BLaER1 treated with 17β-estradiol and CSF1 and Interleukin-3, amounts not matched to agents 10 nM and 100 nM (cell line): Measurements from ENCODE around the gene TCF4.
A peak's percentile ranks its signal among the peaks of the same experiment; 100 is the strongest.

Experiments
- H3K27ac ChIP-seq, 11 experiments: shearing (Covaris generic); formaldehyde crosslinking; 2 replicates each; pipeline ENCODE4 v1.8.1; 2022
- H3K27me3 ChIP-seq, 11 experiments: shearing (Covaris generic); formaldehyde crosslinking; 2 replicates each; pipeline ENCODE4 v1.8.1; 2022
- H3K36me3 ChIP-seq, 11 experiments: shearing (Covaris generic); formaldehyde crosslinking; 2 replicates each; pipeline ENCODE4 v1.8.1; 2022
- H3K4me1 ChIP-seq, 10 experiments: shearing (Covaris generic); formaldehyde crosslinking; 2 replicates each; pipeline ENCODE4 v1.8.1; 2022
- H3K4me2 ChIP-seq, 11 experiments: shearing (Covaris generic); formaldehyde crosslinking; 2 replicates each; pipeline ENCODE4 v1.8.1; 2022
- H3K4me3 ChIP-seq, 10 experiments: shearing (Covaris generic); formaldehyde crosslinking; 2 replicates each; pipeline ENCODE4 v1.8.1; 2022
- H3K9ac ChIP-seq, 11 experiments: shearing (Covaris generic); formaldehyde crosslinking; 2 replicates each; pipeline ENCODE4 v1.8.1; 2022
- H3K9me3 ChIP-seq, 11 experiments: shearing (Covaris generic); formaldehyde crosslinking; replicated peaks in 1 of 11; 2 replicates each; pipeline ENCODE4 v1.8.1; 2022
- H4K20me1 ChIP-seq, 11 experiments: shearing (Covaris generic); formaldehyde crosslinking; 2 replicates each; pipeline ENCODE4 v1.8.1; 2022
- Cebpa-rat ChIP-seq, 11 experiments: shearing (Covaris generic); IDR thresholded peaks; 2 replicates each; pipeline ENCODE4 v1.8.1; 2022

Gene TCF4

DNA sequence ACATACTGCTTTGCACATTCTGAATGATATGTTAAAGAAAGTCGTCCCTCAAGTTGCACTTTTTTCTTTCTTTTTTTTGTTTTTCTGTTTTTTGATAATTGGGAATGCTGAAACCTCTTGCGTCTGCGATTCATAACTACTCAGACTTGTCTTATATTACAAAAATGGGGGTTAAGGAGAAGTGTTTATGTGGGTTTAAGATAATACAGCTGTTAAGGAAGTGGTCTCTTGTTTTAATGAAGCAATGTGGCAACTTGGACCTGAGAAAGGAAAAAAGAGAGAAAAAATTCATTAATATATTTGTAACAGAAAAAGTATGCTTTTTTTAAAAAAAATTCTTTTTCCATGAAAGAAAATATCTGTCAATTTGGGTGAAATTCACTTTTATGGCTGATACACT, 360.2 kb downstream of the TCF4 start:
- Histone ChIP-seq H4K20me1 (peaks cover 0 to 41% (median 11%) of the 10 kb centered on the region in 11 experiments; a peak in 11 of 22 replicates), H3K27ac (peak overlapping the region in 1 of 11 experiments; percentile 8; a peak in 1 of 22 replicates)

DNA sequence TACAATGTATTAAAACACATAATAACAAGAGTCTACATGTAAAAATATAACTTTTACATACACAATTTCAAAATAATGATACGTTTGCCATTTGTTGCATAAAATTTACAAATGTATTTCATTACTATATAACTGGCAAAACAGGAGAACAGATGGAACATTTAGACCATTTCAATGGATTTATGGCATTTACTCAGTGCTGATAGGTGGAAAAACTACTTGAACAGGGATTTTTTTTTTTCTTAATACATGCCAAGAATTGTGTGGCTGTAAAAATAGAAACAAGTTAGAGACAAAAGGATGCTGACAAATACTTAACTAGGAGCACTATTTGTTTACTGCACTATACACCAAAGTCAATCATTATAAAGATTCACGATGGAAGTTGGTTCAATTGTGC, 361.9 kb downstream of the TCF4 start:
- Histone ChIP-seq H3K27ac (no peak overlapping the region), H3K9me3 (no peaks in the 10 kb centered on the region), H3K4me3 (no peak overlapping the region), H3K4me2 (no peak overlapping the region), H3K4me1 (peaks cover 2 to 15% (median 8%) of the 10 kb centered on the region in 10 experiments; a peak in 17 of 20 replicates), H3K27me3 (no peaks in the 10 kb centered on the region), H3K36me3 (peaks cover 63 to 78% (median 71%) of the 10 kb centered on the region in 11 experiments), H3K9ac (no peak overlapping the region), H4K20me1 (peaks cover 0 to 30% (median 10%) of the 10 kb centered on the region in 11 experiments; a peak in 11 of 22 replicates)
- TF ChIP-seq Cebpa-rat (IDR thresholded peaks at IDR 0.05), result no peak

More for the DNA sequence above, 360.2 kb downstream of the TCF4 start:
- H3K27me3 ChIP-seq, result no peaks in the 10 kb centered on the region
- no peak overlapping the region for H3K4me2 ChIP-seq
- no peaks in the 10 kb centered on the region for H3K9me3 ChIP-seq
- no peak for TF ChIP-seq Cebpa-rat (IDR thresholded peaks at IDR 0.05)
- no peaks in the 10 kb centered on the region for H3K4me1 ChIP-seq
- no peak overlapping the region for H3K9ac ChIP-seq
- no peak overlapping the region for H3K4me3 ChIP-seq
- peaks cover 80 to 95% (median 88%) of the 10 kb centered on the region in 11 experiments for H3K36me3 ChIP-seq

- Histone ChIP-seq H3K36me3 (peaks cover 44 to 59% (median 52%) of the 10 kb centered on the region in 11 experiments), H3K4me3 (no peak overlapping the region), H4K20me1 (peaks cover 0 to 13% (median 4%) of the 10 kb centered on the region in 11 experiments; a peak in 8 of 22 replicates), H3K27me3 (no peaks in the 10 kb centered on the region), H3K9me3 (no peaks in the 10 kb centered on the region), H3K27ac (no peak overlapping the region), H3K9ac (no peak overlapping the region), H3K4me1 (peaks cover 9 to 30% (median 17%) of the 10 kb centered on the region in 10 experiments; a peak in 17 of 20 replicates), H3K4me2 (no peak overlapping the region)
- TF ChIP-seq Cebpa-rat (IDR thresholded peaks at IDR 0.05), result no peak
Observed at GRCh38 chr18:55224086-55224625, 363.8 kb downstream of the TCF4 start.

- H3K9ac ChIP-seq, result no peak overlapping the region
Observed at GRCh38 chr18:55221622-55222021, 366.4 kb downstream of the TCF4 start.

DNA sequence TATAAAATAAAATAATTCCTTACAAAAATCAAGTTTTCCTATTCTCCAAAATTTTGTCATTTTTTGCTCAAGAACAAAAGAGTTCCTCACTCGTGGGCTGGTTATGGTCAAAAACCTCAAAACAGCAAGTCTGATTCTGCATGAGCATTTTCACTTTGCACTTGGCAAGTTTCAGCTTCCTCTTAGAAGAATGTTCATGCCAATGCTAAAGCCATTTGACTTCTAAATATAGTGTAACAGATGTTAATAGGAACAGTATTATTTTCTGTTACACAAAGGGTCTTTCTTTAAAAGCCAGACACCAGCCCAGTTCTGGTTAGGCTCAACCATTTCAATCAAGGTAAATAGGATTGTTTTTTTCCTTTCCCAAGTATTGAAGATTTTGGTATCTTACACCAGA, 367.5 kb downstream of the TCF4 start:
- Histone ChIP-seq H3K27ac (peak overlapping the region in 3 of 11 experiments; percentile 4 to 25 (median 14); a peak in 2 of 22 replicates), H3K9me3 (no peaks in the 10 kb centered on the region), H3K36me3 (peaks cover 10 to 23% (median 16%) of the 10 kb centered on the region in 11 experiments), H4K20me1 (no peaks in the 10 kb centered on the region), H3K4me3 (no peak overlapping the region), H3K4me2 (peak overlapping the region in 10 of 11 experiments; percentile 6 to 76 (median 42); a peak in 15 of 22 replicates), H3K4me1 (peaks cover 9 to 30% (median 17%) of the 10 kb centered on the region in 10 experiments; a peak in 17 of 20 replicates), H3K9ac (no peak overlapping the region), H3K27me3 (no peaks in the 10 kb centered on the region)
- TF ChIP-seq Cebpa-rat (IDR thresholded peaks at IDR 0.05), result no peak

More at GRCh38 chr18:55221622-55222021, 366.4 kb downstream of the TCF4 start:
- peaks cover 9 to 30% (median 17%) of the 10 kb centered on the region in 10 experiments; a peak in 17 of 20 replicates for H3K4me1 ChIP-seq
- no peaks in the 10 kb centered on the region; a peak in 2 of 22 replicates for H4K20me1 ChIP-seq
- H3K27me3 ChIP-seq, result no peaks in the 10 kb centered on the region
- peaks cover 19 to 34% (median 27%) of the 10 kb centered on the region in 11 experiments for H3K36me3 ChIP-seq
- H3K4me2 ChIP-seq, result peak overlapping the region in 4 of 11 experiments; percentile 6 to 76 (median 47); a peak in 5 of 22 replicates
- no peaks in the 10 kb centered on the region for H3K9me3 ChIP-seq
- no peak for TF ChIP-seq Cebpa-rat (IDR thresholded peaks at IDR 0.05)
- no peak overlapping the region for H3K27ac ChIP-seq
- H3K4me3 ChIP-seq, result no peak overlapping the region

- peaks cover 3 to 16% (median 9%) of the 10 kb centered on the region in 11 experiments; a peak in 21 of 22 replicates for H3K36me3 ChIP-seq
- H3K9ac ChIP-seq, result no peak overlapping the region
- TF ChIP-seq Cebpa-rat (IDR thresholded peaks at IDR 0.05), result no peak
- peak overlapping the region in 2 of 11 experiments; percentile 57 to 72; a peak in 5 of 22 replicates for H3K4me2 ChIP-seq
- no peaks in the 10 kb centered on the region for H4K20me1 ChIP-seq
- H3K9me3 ChIP-seq, result no peaks in the 10 kb centered on the region
- peaks cover 9 to 30% (median 17%) of the 10 kb centered on the region in 10 experiments; a peak in 17 of 20 replicates for H3K4me1 ChIP-seq
- H3K4me3 ChIP-seq, result no peak overlapping the region
- H3K27ac ChIP-seq, result no peak overlapping the region
- H3K27me3 ChIP-seq, result no peaks in the 10 kb centered on the region
Observed at GRCh38 chr18:55219823-55220222, 368.2 kb downstream of the TCF4 start.

DNA sequence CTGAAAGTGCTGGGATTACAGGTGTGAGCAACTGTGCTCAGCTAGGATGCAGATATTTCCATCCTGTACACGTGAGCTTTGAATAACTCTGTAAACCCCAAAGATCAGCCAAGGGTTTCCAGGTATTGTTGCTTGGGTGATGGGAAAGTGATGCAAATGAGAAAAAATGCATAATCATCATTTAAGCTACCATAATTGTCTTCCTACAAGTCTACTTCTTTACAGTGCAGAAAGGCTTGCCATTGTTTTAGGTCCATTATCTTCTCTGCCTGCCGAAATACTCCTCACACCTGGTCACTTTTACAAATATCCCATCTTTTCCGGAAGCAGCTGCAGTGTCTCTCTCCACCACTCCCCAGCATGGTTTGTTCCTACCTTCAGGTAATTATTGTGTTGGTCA, 368.9 kb downstream of the TCF4 start:
- Histone ChIP-seq H3K9ac (no peak overlapping the region), H3K27ac (no peak overlapping the region), H3K27me3 (no peaks in the 10 kb centered on the region), H3K4me3 (no peak overlapping the region), H3K4me1 (peaks cover 9 to 30% (median 17%) of the 10 kb centered on the region in 10 experiments; a peak in 17 of 20 replicates), H3K36me3 (peaks cover 0 to 8% (median 2%) of the 10 kb centered on the region in 11 experiments; a peak in 13 of 22 replicates), H4K20me1 (no peaks in the 10 kb centered on the region), H3K9me3 (no peaks in the 10 kb centered on the region), H3K4me2 (no peak overlapping the region)
- no peak for TF ChIP-seq Cebpa-rat (IDR thresholded peaks at IDR 0.05)

- Histone ChIP-seq H3K36me3 (no peaks in the 10 kb centered on the region), H3K4me1 (peaks cover 0 to 5% (median 0%) of the 10 kb centered on the region in 10 experiments; a peak in 6 of 20 replicates), H3K27ac (no peak overlapping the region), H3K9ac (no peak overlapping the region), H3K9me3 (no peaks in the 10 kb centered on the region), H4K20me1 (no peaks in the 10 kb centered on the region), H3K27me3 (no peaks in the 10 kb centered on the region), H3K4me3 (no peak overlapping the region), H3K4me2 (no peak overlapping the region)
- TF ChIP-seq Cebpa-rat (IDR thresholded peaks at IDR 0.05), result no peak
Observed at GRCh38 chr18:55214969-55215368, 373.0 kb downstream of the TCF4 start.

GRCh38 chr18:55214534-55214933, 373.5 kb downstream of the TCF4 start:
- Histone ChIP-seq H3K4me1 (peaks cover 0 to under 1% (median 0%) of the 10 kb centered on the region in 10 experiments; a peak in 1 of 20 replicates), H3K36me3 (no peaks in the 10 kb centered on the region), H3K4me2 (no peak overlapping the region), H3K9ac (no peak overlapping the region), H3K4me3 (no peak overlapping the region), H4K20me1 (no peaks in the 10 kb centered on the region), H3K27ac (no peak overlapping the region), H3K27me3 (no peaks in the 10 kb centered on the region), H3K9me3 (peaks cover 0 to 3% (median 0%) of the 10 kb centered on the region in 11 experiments; a peak in 2 of 22 replicates)
- no peak for TF ChIP-seq Cebpa-rat (IDR thresholded peaks at IDR 0.05)
